Measurements from ENCODE around the gene HAUS2.
"Not testable (repeated sequence)": the region's sequence is repeated elsewhere in the genome, so short reads cannot be mapped to it uniquely, and the experiment has no call there.

HAUS2 gene

GRCh38 chr15:42549032-42549491, 424 bp downstream of the HAUS2 start:
- Histone ChIP-seq H3K9me3 (ENCODE audit: severe bottlenecking) (no peaks in the 10 kb centered on the region), H3K4me1 (ENCODE audit: insufficient read depth, poor library complexity, severe bottlenecking) (peaks cover 11% of the 10 kb centered on the region), H3K36me3 (ENCODE audit: low read depth) (peaks cover 53% of the 10 kb centered on the region), H3K27ac (ENCODE audit: poor library complexity, severe bottlenecking) (peak overlapping the region; percentile 41), H3K4me3 (ENCODE audit: severe bottlenecking) (peak overlapping the region; percentile 95), H3K27me3 (ENCODE audit: insufficient read depth, poor library complexity, severe bottlenecking) (no peaks in the 10 kb centered on the region)
- ATAC-seq (ENCODE audit: low read depth) (peak; percentile 36), DNase-seq (ENCODE audit: low spot score) (no peak)
- TF ChIP-seq CTCF (IDR thresholded peaks at IDR 0.05; ENCODE audit: poor library complexity, severe bottlenecking), result no peak

- Histone ChIP-seq H3K4me3 (ENCODE audit: severe bottlenecking) (peak overlapping the region; percentile 95), H3K27me3 (ENCODE audit: insufficient read depth, poor library complexity, severe bottlenecking) (no peaks in the 10 kb centered on the region), H3K36me3 (ENCODE audit: low read depth) (peaks cover 46% of the 10 kb centered on the region), H3K27ac (ENCODE audit: poor library complexity, severe bottlenecking) (peak overlapping the region; percentile 41), H3K4me1 (ENCODE audit: insufficient read depth, poor library complexity, severe bottlenecking) (peaks cover 11% of the 10 kb centered on the region), H3K9me3 (ENCODE audit: severe bottlenecking) (no peaks in the 10 kb centered on the region)
- ATAC-seq (ENCODE audit: low read depth) (no peak), DNase-seq (ENCODE audit: low spot score) (no peak)
- no peak for TF ChIP-seq CTCF (IDR thresholded peaks at IDR 0.05; ENCODE audit: poor library complexity, severe bottlenecking)
Measured at GRCh38 chr15:42549741-42550392, 1.2 kb downstream of the HAUS2 start.

- H3K4me3 ChIP-seq (ENCODE audit: severe bottlenecking), result no peak overlapping the region
- H3K27ac ChIP-seq (ENCODE audit: poor library complexity, severe bottlenecking), result no peak overlapping the region
- no peaks in the 10 kb centered on the region for H3K9me3 ChIP-seq (ENCODE audit: severe bottlenecking)
- ATAC-seq (ENCODE audit: low read depth) (no peak), DNase-seq (ENCODE audit: low spot score) (no peak)
- H3K4me1 ChIP-seq (ENCODE audit: insufficient read depth, poor library complexity, severe bottlenecking), result peaks cover 3% of the 10 kb centered on the region
- H3K27me3 ChIP-seq (ENCODE audit: insufficient read depth, poor library complexity, severe bottlenecking), result no peaks in the 10 kb centered on the region
- no peak for TF ChIP-seq CTCF (IDR thresholded peaks at IDR 0.05; ENCODE audit: poor library complexity, severe bottlenecking)
- peaks cover 37% of the 10 kb centered on the region for H3K36me3 ChIP-seq (ENCODE audit: low read depth)
Measured at GRCh38 chr15:42553554-42553953, 4.9 kb downstream of the HAUS2 start.

- not testable (repeated sequence) for H3K4me3 ChIP-seq (ENCODE audit: severe bottlenecking); H3K9me3 ChIP-seq (ENCODE audit: severe bottlenecking); DNase-seq (ENCODE audit: low spot score); H3K4me1 ChIP-seq (ENCODE audit: insufficient read depth, poor library complexity, severe bottlenecking); ATAC-seq (ENCODE audit: low read depth); H3K27ac ChIP-seq (ENCODE audit: poor library complexity, severe bottlenecking); H3K27me3 ChIP-seq (ENCODE audit: insufficient read depth, poor library complexity, severe bottlenecking)
- peaks cover 68% of the 10 kb centered on the region for H3K36me3 ChIP-seq (ENCODE audit: low read depth)
Measured at GRCh38 chr15:42556550-42557207, 8.0 kb downstream of the HAUS2 start.

GRCh38 chr15:42558739-42559138, 10.1 kb downstream of the HAUS2 start:
- TF ChIP-seq CTCF (IDR thresholded peaks at IDR 0.05; ENCODE audit: poor library complexity, severe bottlenecking), result no peak
- Histone ChIP-seq H3K4me3 (ENCODE audit: severe bottlenecking) (no peak overlapping the region), H3K4me1 (ENCODE audit: insufficient read depth, poor library complexity, severe bottlenecking) (no peaks in the 10 kb centered on the region), H3K36me3 (ENCODE audit: low read depth) (peaks cover 69% of the 10 kb centered on the region), H3K27ac (ENCODE audit: poor library complexity, severe bottlenecking) (no peak overlapping the region), H3K27me3 (ENCODE audit: insufficient read depth, poor library complexity, severe bottlenecking) (no peaks in the 10 kb centered on the region), H3K9me3 (ENCODE audit: severe bottlenecking) (no peaks in the 10 kb centered on the region)
- no peak for DNase-seq (ENCODE audit: low spot score)
- ATAC-seq (ENCODE audit: low read depth), result no peak

Data from RWPE2 (cell line).